GM12878 (cell line): ENCODE data around the gene FASTK. TPM values are rescaled to one million over a fixed set of nuclear protein-coding genes. Genes with fewer than 3 reads are reported as not detected.
A peak's percentile ranks its signal among the peaks of the same experiment; 100 is the strongest.

Experiments used
- ATF2 ChIP-seq: IDR thresholded peaks from 2 replicates; pipeline ENCODE4 v1.6.1; 2012; ENCODE audit warnings: low read length, inconsistent platforms
- CEBPB ChIP-seq, 2 experiments: fragments of 150-350 bp in 1 of 2; IDR thresholded peaks; 2 replicates each; pipeline ENCODE4 v1.6.1; 2012 to 2014; ENCODE audit warnings: low read depth in 2 of 2, low read length in 2 of 2, borderline replicate concordance in 1 of 2, inconsistent platforms in 1 of 2
- CHD4 ChIP-seq: fragments of 200-600 bp; sonication (generic); IDR thresholded peaks from 2 replicates; pipeline ENCODE4 v1.6.1; 2016; ENCODE audit warnings: mild to moderate bottlenecking
- IRF5 ChIP-seq: fragments of 450-650 bp; IDR thresholded peaks from 2 replicates; pipeline ENCODE4 v1.6.1; 2017; ENCODE audit warnings: borderline replicate concordance
- KLF5 ChIP-seq: fragments of 450-650 bp; IDR thresholded peaks from 2 replicates; pipeline ENCODE4 v1.6.1; 2014; ENCODE audit warnings: mild to moderate bottlenecking; ENCODE audit not compliant: partially characterized antibody
- MEF2A ChIP-seq: IDR thresholded peaks from 2 replicates; pipeline ENCODE4 v1.6.1; 2011; ENCODE audit warnings: low read depth, mild to moderate bottlenecking, low read length, moderate library complexity; ENCODE audit not compliant: insufficient read depth
- MTA3 ChIP-seq: IDR thresholded peaks from 2 replicates; pipeline ENCODE4 v1.6.1; 2012; ENCODE audit warnings: low read length, inconsistent platforms, borderline replicate concordance
- PKNOX1 ChIP-seq: fragments of 450-650 bp; IDR thresholded peaks from 2 replicates; pipeline ENCODE4 v1.6.1; 2016; ENCODE audit warnings: mild to moderate bottlenecking
- POU2F2 ChIP-seq: IDR thresholded peaks from 3 replicates; pipeline ENCODE4 v1.6.1; 2011; ENCODE audit warnings: low read depth, mild to moderate bottlenecking, low read length, borderline replicate concordance
- RCOR1 ChIP-seq: conservative IDR thresholded peaks from 2 replicates; pipeline ENCODE4 v1.6.1; 2012; ENCODE audit warnings: low read depth, low read length, improper control_type of control experiment
- SIN3A ChIP-seq: IDR thresholded peaks from 2 replicates; pipeline ENCODE4 v1.6.1; 2012; ENCODE audit warnings: low read depth, low read length, improper control_type of control experiment
- SIX5 ChIP-seq: IDR thresholded peaks from 2 replicates; pipeline ENCODE4 v1.6.1; 2011; ENCODE audit warnings: mild to moderate bottlenecking, low read depth, low read length, moderate library complexity; ENCODE audit not compliant: severe bottlenecking
- SPI1 ChIP-seq: IDR thresholded peaks from 2 replicates; pipeline ENCODE4 v1.6.1; 2011; ENCODE audit warnings: low read depth, mild to moderate bottlenecking, low read length, moderate library complexity, borderline replicate concordance; ENCODE audit not compliant: insufficient read depth
- SUZ12 ChIP-seq: fragments of 200-600 bp; sonication (generic); IDR thresholded peaks from one replicate; pipeline ENCODE4 v1.6.1; 2018; ENCODE audit warnings: antibody characterized with exemption, mild to moderate bottlenecking; ENCODE audit not compliant: unreplicated experiment
- TCF12 ChIP-seq: IDR thresholded peaks from 2 replicates; pipeline ENCODE4 v1.6.1; 2011; ENCODE audit warnings: low read depth, mild to moderate bottlenecking, low read length
- TCF7 ChIP-seq: IDR thresholded peaks from 2 replicates; pipeline ENCODE4 v1.6.1; 2014; ENCODE audit warnings: antibody characterized with exemption, borderline replicate concordance
- YBX1 ChIP-seq: fragments of 450-650 bp; IDR thresholded peaks from 2 replicates; pipeline ENCODE4 v1.6.1; 2016; ENCODE audit warnings: antibody characterized with exemption
- polyA plus RNA-seq, 11 experiments: library from polyadenylated mRNA; depleted of rRNA in 4 of 11; unstranded in 6 of 11; stranded (reverse) in 5 of 11; fragments of >200 nt; fragmentation: Nextera tagmentation in 4 of 11; fragmentation: Illumina TruSeq in 1 of 11; extraction: Ambion mirVana in 4 of 11; extraction: Trizol in 1 of 11; gene quantifications; 1 replicate in 1 of 11; 2 replicates in 10 of 11; pipeline versions ENCODE4 v1.2.1 to v1.2.3, GENCODE V29; 2011 to 2016; ENCODE audit warnings: inconsistent platforms in 2 of 11, missing spikeins in 2 of 11, low read depth in 1 of 11
- total RNA-seq, 4 experiments: library from RNA; depleted of rRNA in 3 of 4; stranded (reverse); fragments of >200 nt in 3 of 4; fragmentation: Illumina TruSeq in 1 of 4; extraction: Trizol in 1 of 4; gene quantifications; 2 replicates each; pipeline versions ENCODE4 v1.2.1 to v1.2.3, GENCODE V29; 2013 to 2021
- TF ChIP-seq, protein P1 (sequence below): IDR thresholded peaks from 2 replicates; pipeline ENCODE4 v1.6.1; 2012; ENCODE audit warnings: low read depth, low read length, improper control_type of control experiment
- TF ChIP-seq, protein P2 (sequence below): fragments of 450-650 bp; IDR thresholded peaks from 2 replicates; pipeline ENCODE4 v1.6.1; 2017; ENCODE audit warnings: low read depth, mild to moderate bottlenecking, moderate library complexity
- TF ChIP-seq, protein P3 (sequence below): fragments of 450-650 bp; IDR thresholded peaks from 2 replicates; pipeline ENCODE4 v1.6.1; 2018; ENCODE audit warnings: mild to moderate bottlenecking, low read depth, moderate library complexity; ENCODE audit not compliant: partially characterized antibody

The FASTK gene
- total and polyA plus RNA-seq, 10 of the 15 experiments (the other 5 are each of a cell fraction or from before 2014, with no cell fraction given), result 0.19 to 102 (median 54.5) TPM

GRCh38 chr7:151028131-151028947 lies 52.3 kb downstream of the FASTK start, which contains the start of gene ABCB8 (continued):
- TF ChIP-seq SPI1 (peak; percentile 55; the same call in 1 of the 2 replicates), ATF2 (no peak), TCF12 (peak; percentile 82; the same call in 1 of the 2 replicates), CHD4 (no peak), KLF5 (peak; percentile 67), SIN3A (no peak), MEF2A (0 out of 2 replicates have a peak, but pooled peaks have one; percentile 24), PKNOX1 (peak; percentile 99), POU2F2 (no peak), CEBPB (IDR thresholded peaks at IDR 0.05; ENCODE audit: borderline replicate concordance in 1 of 2, low read depth in 2 of 2, low read length in 2 of 2) (no peak), IRF5 (no peak), YBX1 (no peak), TCF7 (no peak), SIX5 (peak; percentile 79), SUZ12 (no peak), MTA3 (no peak), RCOR1 (no peak)
- TF ChIP-seq, protein P1, sequence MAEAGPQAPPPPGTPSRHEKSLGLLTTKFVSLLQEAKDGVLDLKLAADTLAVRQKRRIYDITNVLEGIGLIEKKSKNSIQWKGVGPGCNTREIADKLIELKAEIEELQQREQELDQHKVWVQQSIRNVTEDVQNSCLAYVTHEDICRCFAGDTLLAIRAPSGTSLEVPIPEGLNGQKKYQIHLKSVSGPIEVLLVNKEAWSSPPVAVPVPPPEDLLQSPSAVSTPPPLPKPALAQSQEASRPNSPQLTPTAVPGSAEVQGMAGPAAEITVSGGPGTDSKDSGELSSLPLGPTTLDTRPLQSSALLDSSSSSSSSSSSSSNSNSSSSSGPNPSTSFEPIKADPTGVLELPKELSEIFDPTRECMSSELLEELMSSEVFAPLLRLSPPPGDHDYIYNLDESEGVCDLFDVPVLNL, result peak; percentile 60; the same call in 1 of the 2 replicates
- TF ChIP-seq, protein P2, sequence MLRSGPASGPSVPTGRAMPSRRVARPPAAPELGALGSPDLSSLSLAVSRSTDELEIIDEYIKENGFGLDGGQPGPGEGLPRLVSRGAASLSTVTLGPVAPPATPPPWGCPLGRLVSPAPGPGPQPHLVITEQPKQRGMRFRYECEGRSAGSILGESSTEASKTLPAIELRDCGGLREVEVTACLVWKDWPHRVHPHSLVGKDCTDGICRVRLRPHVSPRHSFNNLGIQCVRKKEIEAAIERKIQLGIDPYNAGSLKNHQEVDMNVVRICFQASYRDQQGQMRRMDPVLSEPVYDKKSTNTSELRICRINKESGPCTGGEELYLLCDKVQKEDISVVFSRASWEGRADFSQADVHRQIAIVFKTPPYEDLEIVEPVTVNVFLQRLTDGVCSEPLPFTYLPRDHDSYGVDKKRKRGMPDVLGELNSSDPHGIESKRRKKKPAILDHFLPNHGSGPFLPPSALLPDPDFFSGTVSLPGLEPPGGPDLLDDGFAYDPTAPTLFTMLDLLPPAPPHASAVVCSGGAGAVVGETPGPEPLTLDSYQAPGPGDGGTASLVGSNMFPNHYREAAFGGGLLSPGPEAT, result peak; percentile 97
- TF ChIP-seq, protein P3, sequence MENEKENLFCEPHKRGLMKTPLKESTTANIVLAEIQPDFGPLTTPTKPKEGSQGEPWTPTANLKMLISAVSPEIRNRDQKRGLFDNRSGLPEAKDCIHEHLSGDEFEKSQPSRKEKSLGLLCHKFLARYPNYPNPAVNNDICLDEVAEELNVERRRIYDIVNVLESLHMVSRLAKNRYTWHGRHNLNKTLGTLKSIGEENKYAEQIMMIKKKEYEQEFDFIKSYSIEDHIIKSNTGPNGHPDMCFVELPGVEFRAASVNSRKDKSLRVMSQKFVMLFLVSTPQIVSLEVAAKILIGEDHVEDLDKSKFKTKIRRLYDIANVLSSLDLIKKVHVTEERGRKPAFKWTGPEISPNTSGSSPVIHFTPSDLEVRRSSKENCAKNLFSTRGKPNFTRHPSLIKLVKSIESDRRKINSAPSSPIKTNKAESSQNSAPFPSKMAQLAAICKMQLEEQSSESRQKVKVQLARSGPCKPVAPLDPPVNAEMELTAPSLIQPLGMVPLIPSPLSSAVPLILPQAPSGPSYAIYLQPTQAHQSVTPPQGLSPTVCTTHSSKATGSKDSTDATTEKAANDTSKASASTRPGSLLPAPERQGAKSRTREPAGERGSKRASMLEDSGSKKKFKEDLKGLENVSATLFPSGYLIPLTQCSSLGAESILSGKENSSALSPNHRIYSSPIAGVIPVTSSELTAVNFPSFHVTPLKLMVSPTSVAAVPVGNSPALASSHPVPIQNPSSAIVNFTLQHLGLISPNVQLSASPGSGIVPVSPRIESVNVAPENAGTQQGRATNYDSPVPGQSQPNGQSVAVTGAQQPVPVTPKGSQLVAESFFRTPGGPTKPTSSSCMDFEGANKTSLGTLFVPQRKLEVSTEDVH, result no peak
